Spleen (tissue), 7 donors: ENCODE results near the gene PERM1.

Experiments
- CTCF ChIP-seq, 11 experiments: fragments of 200-600 bp in 7 of 11; fragments of 450-650 bp in 4 of 11; sonication (generic) in 4 of 11; IDR thresholded peaks in 8 of 11; conservative IDR thresholded peaks in 3 of 11; 1 replicate in 7 of 11; 2 replicates in 4 of 11; pipeline versions ENCODE4 v1.4.0 to v1.8.0; 2016 to 2021; ENCODE audit warnings: antibody characterized with exemption in 11 of 11, inconsistent platforms in 4 of 11, mild to moderate bottlenecking in 1 of 11
- POLR2A ChIP-seq, 3 donors: fragments of 450-650 bp; IDR thresholded peaks; one replicate each; pipeline ENCODE4 v1.5.1; 2017; ENCODE audit warnings: antibody characterized with exemption in 3 of 3, mild to moderate bottlenecking in 1 of 3
- POLR2AphosphoS5 ChIP-seq, 3 donors: sonication (generic); formaldehyde crosslinking; IDR thresholded peaks; one replicate each; pipeline ENCODE4 v1.5.1; 2017; ENCODE audit warnings: antibody characterized with exemption in 3 of 3
- donor health status: DM: no; HTN: no; CAD: no; lungs with moderate emphysema.
- donor health status: DM: no; HTN: no; CAD: no.
- donor health status: DM: no; HTN: no; CAD: no.

DNA sequence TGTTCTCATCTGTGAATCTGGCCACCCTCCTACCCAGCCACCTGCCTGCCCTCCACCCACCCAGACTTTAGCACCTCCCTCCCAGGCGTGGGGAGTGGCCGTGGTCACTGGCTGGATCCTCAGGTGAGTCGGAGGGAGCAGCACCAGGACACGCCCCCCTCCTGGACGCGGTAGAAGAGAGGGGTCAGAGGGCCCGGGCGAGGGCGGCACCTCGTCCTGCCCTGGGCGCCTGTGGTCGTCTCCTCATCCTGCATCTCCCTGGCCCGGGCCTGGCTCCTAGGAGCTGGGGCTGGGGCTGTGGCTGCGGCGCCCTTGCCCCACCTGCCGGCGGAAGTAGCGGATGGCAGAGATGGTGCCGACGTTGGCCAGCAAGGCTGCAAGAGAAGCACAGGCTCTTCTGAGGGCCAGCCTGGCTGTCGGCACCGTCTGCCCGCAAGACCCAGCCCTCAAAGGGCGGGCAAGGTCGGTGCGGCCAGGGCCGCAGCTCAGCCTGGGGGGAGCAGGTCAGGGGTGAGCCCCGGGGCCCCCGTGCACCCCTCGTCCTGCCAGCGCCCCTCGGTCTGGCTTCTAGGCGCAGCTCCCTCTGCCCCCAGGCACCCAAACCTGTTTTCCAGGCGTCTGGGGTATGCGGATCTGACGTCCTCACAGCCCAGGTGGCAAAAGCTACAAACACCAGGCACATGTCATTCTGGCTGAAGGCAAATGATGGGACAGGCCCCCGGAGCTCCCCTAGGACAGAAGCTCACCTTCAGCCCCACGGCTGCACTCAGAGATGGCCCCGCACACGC lies 5.8 kb downstream of the PERM1 start:
- TF ChIP-seq CTCF (IDR thresholded peaks at IDR 0.05 in 8 of 11, conservative IDR thresholded peaks at IDR 0.05 in 3 of 11) (peak in 9 of 11 experiments; percentile 44 to 84 (median 56)), POLR2A (IDR thresholded peaks at IDR 0.05) (no peak), POLR2AphosphoS5 (IDR thresholded peaks at IDR 0.05) (peak in 1 of 3 donors; percentile 70)
